Transverse colon (tissue), 4 donors: Measurements from ENCODE around the gene MUC5B. TPM values are rescaled to one million over a fixed set of nuclear protein-coding genes. Genes with fewer than 3 reads are reported as not detected.
"Not testable (repeated sequence)": the region's sequence is repeated elsewhere in the genome, so short reads cannot be mapped to it uniquely, and the experiment has no call there.

Experiments
- DNase-seq: peaks from one replicate; pipeline ENCODE4 v3.0.0-alpha.2; 2019
- H3K27ac ChIP-seq, 4 donors: fragments of 200-600 bp; sonication (generic); 2 replicates each; pipeline ENCODE4 v1.5.1; 2016 to 2018; ENCODE audit warnings: inconsistent platforms in 4 of 4
- H3K27me3 ChIP-seq: fragments of 200-600 bp; sonication (generic); 2 replicates; pipeline ENCODE4 v1.5.1; 2017; ENCODE audit warnings: inconsistent platforms
- H3K36me3 ChIP-seq, 4 donors: fragments of 200-600 bp; sonication (generic); 2 replicates each; pipeline ENCODE4 v1.5.1; 2017 to 2019; ENCODE audit warnings: inconsistent platforms in 4 of 4
- H3K4me1 ChIP-seq, 4 donors: fragments of 200-600 bp; sonication (generic); 2 replicates each; pipeline ENCODE4 v1.5.1; 2017 to 2020; ENCODE audit warnings: inconsistent platforms in 4 of 4
- H3K4me3 ChIP-seq, 4 donors: fragments of 200-600 bp; sonication (generic); 1 replicate in 1 of 4; 2 replicates in 3 of 4; pipeline versions ENCODE4 v1.5.1 to v1.6.1; 2017 to 2019; ENCODE audit warnings: inconsistent platforms in 4 of 4
- H3K9me3 ChIP-seq, 2 donors: fragments of 200-600 bp; sonication (generic); 2 replicates each; pipeline ENCODE4 v1.5.1; 2017 to 2019; ENCODE audit warnings: inconsistent platforms in 2 of 2
- CTCF ChIP-seq, 5 experiments: fragments of 200-600 bp in 3 of 5; fragments of 450-650 bp in 2 of 5; sonication (generic) in 3 of 5; IDR thresholded peaks; 1 replicate in 2 of 5; 2 replicates in 3 of 5; pipeline ENCODE4 v1.5.1; 2016 to 2017; ENCODE audit warnings: antibody characterized with exemption in 5 of 5, inconsistent platforms in 3 of 5, mild to moderate bottlenecking in 2 of 5, moderate library complexity in 1 of 5
- EP300 ChIP-seq: sonication (generic); formaldehyde crosslinking; IDR thresholded peaks from one replicate; pipeline ENCODE4 v1.6.1; 2017; ENCODE audit warnings: antibody characterized with exemption, low read depth
- POLR2A ChIP-seq: fragments of 450-650 bp; IDR thresholded peaks from one replicate; pipeline ENCODE4 v1.6.1; 2016; ENCODE audit warnings: antibody characterized with exemption, mild to moderate bottlenecking, moderate library complexity
- POLR2AphosphoS5 ChIP-seq, 3 donors: sonication (generic); formaldehyde crosslinking; IDR thresholded peaks; one replicate each; pipeline ENCODE4 v1.6.1; 2016; ENCODE audit warnings: antibody characterized with exemption in 3 of 3
- WGBS, 2 donors: methylation state at CpG; one replicate each; pipeline ENCODE4 v1.1.5; 2018; ENCODE audit warnings: low coverage in 1 of 2; 5-methylcytosine and 5-hydroxymethylcytosine counted together
- in situ Hi-C, 4 donors: fragments of 200-750 bp; cut with MboI; loops; one replicate each; pipeline versions ENCODE4 v1.15.0 to v1.15.1; 2017; ENCODE audit warnings: low sequenced_read_pairs in 3 of 4, low pct_ligation_motif_present in 1 of 4, low pct_unique_long_range_greater_than_20kb in 1 of 4
- intact Hi-C: fragments of 100-400 bp; cut with DNase I; formaldehyde crosslinking; loops from one replicate; pipeline ENCODE4 v1.15.1; 2023; ENCODE audit warnings: low total_unique reads
- total RNA-seq, 4 donors: library from RNA; depleted of rRNA; stranded (reverse); fragments of >200 nt; gene quantifications; one replicate each; pipeline ENCODE4 v1.1.0, GENCODE V29; 2016

Gene MUC5B
- total RNA-seq, 4 donors from 2014 or later = 58.0 to 825 (median 85.6) TPM

GRCh38 chr11:1181853-1182535, 40.9 kb upstream of the MUC5B start:
- no peak overlapping the region for H3K27ac ChIP-seq
- no peak for TF ChIP-seq POLR2A
- TF ChIP-seq POLR2AphosphoS5 (IDR thresholded peaks at IDR 0.05) = no peak
- TF ChIP-seq EP300 = no peak
- no peak for TF ChIP-seq CTCF (IDR thresholded peaks at IDR 0.05)
- no peaks in the 10 kb centered on the region for H3K36me3 ChIP-seq
- in situ Hi-C loops (no loop called here), intact Hi-C loops (no loop called here)
- no peaks in the 10 kb centered on the region for H3K4me1 ChIP-seq
- no peaks in the 10 kb centered on the region for H3K9me3 ChIP-seq
- no peak overlapping the region for H3K4me3 ChIP-seq
- DNase-seq = no peak
- peaks cover 6% of the 10 kb centered on the region for H3K27me3 ChIP-seq
- 78% methylated on average over 35 of the region's 41 CpGs; no CpG with 5 or more reads in 1 of the 2 donors for WGBS, 2 donors

GRCh38 chr11:1184139-1184538, 38.7 kb upstream of the MUC5B start:
- 95% methylated on average over 18 of the region's 22 CpGs; no CpG with 5 or more reads in 1 of the 2 donors for WGBS, 2 donors
- DNase-seq, intact Hi-C loops, H3K4me1 ChIP-seq, H3K27me3 ChIP-seq, H3K9me3 ChIP-seq, H3K36me3 ChIP-seq, H3K4me3 ChIP-seq, H3K27ac ChIP-seq, in situ Hi-C loops: not testable (repeated sequence)

GRCh38 chr11:1188451-1189130, 34.3 kb upstream of the MUC5B start:
- H3K4me3 ChIP-seq, H3K27me3 ChIP-seq, in situ Hi-C loops, H3K36me3 ChIP-seq, DNase-seq, intact Hi-C loops, H3K4me1 ChIP-seq, H3K27ac ChIP-seq, H3K9me3 ChIP-seq: not testable (repeated sequence)
- 61 to 67% methylated on average over 6 to 8 of the region's 15 CpGs for WGBS, 2 donors

GRCh38 chr11:1189816-1190215, 33.0 kb upstream of the MUC5B start:
- WGBS, 2 donors = 70% methylated on average over 9 of the region's 12 CpGs; no CpG with 5 or more reads in 1 of the 2 donors
- H3K4me3 ChIP-seq, H3K4me1 ChIP-seq, H3K27ac ChIP-seq, H3K36me3 ChIP-seq, intact Hi-C loops, H3K27me3 ChIP-seq, H3K9me3 ChIP-seq, DNase-seq, in situ Hi-C loops: not testable (repeated sequence)

GRCh38 chr11:1191786-1192470, 30.9 kb upstream of the MUC5B start:
- H3K36me3 ChIP-seq, H3K27me3 ChIP-seq, H3K9me3 ChIP-seq, H3K4me3 ChIP-seq, H3K4me1 ChIP-seq, DNase-seq, in situ Hi-C loops, H3K27ac ChIP-seq, intact Hi-C loops: not testable (repeated sequence)
- 86 to 87% methylated on average over 3 to 22 of the region's 22 CpGs for WGBS, 2 donors

GRCh38 chr11:1192741-1193325, 30.0 kb upstream of the MUC5B start:
- in situ Hi-C loops = no loop called here
- no peaks in the 10 kb centered on the region for H3K36me3 ChIP-seq
- DNase-seq = no peak
- TF ChIP-seq POLR2AphosphoS5 (IDR thresholded peaks at IDR 0.05) = no peak
- no peak for TF ChIP-seq CTCF (IDR thresholded peaks at IDR 0.05)
- TF ChIP-seq EP300 = no peak
- TF ChIP-seq POLR2A = no peak
- no peaks in the 10 kb centered on the region for H3K9me3 ChIP-seq
- H3K27me3 ChIP-seq = peaks cover 18% of the 10 kb centered on the region
- 74% methylated on average over 17 of the region's 17 CpGs; no CpG with 5 or more reads in 1 of the 2 donors for WGBS, 2 donors
- no peak overlapping the region for H3K4me3 ChIP-seq
- H3K27ac ChIP-seq = no peak overlapping the region
- intact Hi-C loops = no loop called here
- no peaks in the 10 kb centered on the region for H3K4me1 ChIP-seq
